Retina (tissue), 1 donor: ENCODE data around the gene CRISPLD2.
"Not testable (repeated sequence)": the region's sequence is repeated elsewhere in the genome, so short reads cannot be mapped to it uniquely, and the experiment has no call there.

Source experiments
- DNase-seq: peaks from one replicate; pipeline ENCODE4 v3.0.0-alpha.2; 2016

CRISPLD2 gene

DNA sequence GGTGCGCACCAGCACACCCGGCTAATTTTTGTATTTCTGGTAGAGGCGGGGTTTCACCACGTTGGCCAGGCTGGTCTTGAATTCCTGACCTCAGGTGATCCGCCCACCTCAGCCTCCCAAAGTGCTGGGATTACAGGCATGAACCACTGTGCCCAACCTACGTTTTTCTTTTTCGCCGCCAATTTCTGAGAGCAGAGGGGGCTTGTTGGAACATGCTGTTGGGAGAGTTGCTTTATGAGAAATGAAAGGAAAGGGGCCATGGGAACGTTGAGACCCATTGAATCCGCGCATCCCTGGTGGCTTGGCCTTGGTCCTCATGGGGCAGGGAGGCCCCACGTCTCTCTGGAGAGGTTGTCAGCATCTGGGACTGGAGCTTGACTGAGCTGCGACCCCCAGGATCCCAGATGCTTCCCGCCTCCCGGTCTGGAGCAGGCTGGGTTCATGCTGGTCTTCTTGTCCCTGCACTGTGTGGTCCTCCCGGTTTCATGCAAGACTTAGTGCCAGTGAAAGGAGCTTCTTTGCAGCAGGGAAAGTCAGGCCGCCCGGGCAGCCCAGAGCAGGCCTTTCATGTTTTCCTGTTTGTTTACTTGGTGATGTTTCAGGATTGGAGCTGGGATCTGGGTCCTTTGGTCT is 22.8 kb downstream of the CRISPLD2 start:
- no peak for DNase-seq

DNA sequence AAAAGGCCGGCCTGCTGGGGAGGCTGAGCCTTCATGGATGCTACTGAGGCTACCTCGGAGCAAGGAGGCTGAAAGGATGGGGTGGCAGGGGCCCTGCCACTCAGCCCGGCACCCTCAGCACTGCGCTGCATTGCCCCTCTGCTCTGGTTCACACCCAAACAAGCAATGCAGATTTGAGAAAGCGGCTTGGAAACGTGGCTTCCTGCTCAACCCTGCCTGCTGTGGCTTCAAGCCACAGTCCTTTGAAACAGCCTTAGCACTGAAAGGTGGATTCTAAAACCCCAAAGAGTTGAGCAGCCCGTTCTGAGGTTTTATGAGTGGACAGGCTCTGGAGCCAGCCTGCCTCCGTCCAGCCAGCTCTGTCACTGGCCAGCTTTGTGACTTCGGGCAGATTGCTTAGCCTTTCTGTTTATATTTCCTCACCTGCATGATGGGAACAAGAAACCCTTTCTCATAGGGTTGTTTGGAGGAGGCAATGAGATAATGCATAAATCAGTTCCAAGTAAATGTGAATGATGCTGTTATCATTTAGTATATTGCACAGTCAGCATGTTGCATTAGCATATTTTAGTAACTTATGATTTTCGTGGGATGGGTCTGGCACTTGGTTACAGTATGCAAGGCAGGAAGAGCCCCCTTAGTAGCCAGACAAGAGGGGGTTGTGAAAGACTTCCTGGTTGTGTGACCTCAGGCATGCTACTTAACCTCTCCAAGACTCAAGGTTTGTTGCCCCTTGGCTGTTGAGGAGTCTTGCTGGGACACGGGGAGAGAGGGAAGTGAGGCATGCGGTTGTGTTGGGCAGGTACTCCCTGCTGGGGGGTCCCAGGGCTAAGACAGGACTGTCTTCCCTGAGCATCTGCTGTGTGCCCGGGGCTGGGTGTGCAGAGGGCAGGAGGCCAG is 23.6 kb downstream of the CRISPLD2 start:
- no peak for DNase-seq

DNA sequence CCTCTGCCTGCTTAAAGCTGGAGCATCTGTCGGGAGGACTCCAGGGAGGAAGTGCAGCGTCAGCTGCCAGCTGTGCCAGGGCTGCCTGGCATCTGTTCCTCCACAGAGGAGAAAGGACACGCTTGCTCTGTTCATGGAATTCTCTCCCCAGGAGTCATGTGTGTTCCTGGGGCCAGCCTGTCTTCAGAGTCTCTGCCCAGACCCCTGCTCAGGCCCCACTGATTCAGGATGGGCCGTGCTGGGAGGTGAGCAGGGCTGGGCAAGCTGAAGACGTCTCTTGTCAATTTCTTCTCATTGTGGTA is 24.2 kb downstream of the CRISPLD2 start:
- no peak for DNase-seq

DNA sequence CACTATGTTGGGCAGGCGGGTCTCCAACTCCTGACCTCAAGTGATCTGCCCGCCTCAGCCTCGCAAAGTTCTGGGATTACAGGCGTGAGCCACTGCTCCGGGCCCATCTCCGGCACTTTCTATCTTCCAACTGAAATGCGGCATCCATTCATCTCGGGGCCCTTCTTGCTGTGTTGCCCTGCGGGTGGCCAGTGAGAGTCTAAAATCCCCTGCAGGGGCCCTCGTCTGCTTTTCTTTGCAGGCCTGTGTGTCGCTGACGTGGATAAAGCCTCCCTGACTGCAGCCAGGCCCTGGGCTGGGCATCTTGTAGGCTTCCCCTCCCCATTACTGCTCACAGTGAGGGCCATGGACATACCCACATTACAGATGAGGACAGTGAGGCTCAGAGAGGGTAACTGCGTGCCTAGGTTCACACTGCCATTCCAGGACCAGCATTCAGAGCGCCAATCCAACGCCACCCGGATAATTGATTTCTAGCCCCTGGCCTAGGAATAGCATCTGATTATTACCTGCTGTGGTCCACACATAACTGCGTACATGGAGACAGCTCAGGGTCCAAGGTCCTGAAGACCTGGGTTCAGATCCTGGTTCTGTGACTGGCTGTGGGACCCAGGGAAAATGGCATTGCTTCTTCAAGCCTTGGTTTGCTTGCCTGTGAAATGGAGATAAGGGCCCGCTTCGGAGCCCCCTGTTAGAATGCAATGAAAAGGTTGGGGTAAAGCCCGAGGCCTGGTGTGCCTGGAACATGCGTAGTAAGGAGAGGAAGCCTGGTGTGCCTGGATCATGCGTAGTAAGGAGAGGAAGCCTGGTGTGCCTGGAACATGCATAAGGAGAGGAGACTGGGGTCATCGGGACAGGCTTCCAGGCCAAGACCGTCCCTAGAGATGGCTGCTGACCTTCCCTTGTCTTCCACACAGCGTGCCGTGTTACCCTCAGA is 25.0 kb downstream of the CRISPLD2 start:
- no peak for DNase-seq

DNA sequence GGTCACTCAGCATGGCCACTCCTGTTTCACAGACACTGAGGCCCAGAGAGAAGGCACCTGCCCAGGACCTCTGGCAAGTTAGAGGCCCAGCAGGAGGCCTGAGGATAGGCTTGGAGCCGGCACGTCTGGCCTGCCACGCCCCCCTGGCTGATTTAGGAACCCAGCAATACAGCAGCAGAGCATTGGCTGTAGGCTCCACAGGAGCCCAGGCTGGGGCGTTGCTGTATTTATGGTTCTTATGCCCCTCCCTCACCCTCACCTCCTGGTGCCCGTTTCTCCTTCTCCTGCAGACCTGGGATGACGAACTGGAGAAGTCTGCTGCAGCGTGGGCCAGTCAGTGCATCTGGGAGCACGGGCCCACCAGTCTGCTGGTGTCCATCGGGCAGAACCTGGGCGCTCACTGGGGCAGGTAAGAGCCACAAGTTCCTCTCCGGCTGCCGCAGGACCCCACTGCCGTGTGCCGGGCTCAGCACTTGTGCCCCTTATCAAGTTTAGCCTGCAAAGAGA is 25.8 kb downstream of the CRISPLD2 start:
- DNase-seq: no peak

DNA sequence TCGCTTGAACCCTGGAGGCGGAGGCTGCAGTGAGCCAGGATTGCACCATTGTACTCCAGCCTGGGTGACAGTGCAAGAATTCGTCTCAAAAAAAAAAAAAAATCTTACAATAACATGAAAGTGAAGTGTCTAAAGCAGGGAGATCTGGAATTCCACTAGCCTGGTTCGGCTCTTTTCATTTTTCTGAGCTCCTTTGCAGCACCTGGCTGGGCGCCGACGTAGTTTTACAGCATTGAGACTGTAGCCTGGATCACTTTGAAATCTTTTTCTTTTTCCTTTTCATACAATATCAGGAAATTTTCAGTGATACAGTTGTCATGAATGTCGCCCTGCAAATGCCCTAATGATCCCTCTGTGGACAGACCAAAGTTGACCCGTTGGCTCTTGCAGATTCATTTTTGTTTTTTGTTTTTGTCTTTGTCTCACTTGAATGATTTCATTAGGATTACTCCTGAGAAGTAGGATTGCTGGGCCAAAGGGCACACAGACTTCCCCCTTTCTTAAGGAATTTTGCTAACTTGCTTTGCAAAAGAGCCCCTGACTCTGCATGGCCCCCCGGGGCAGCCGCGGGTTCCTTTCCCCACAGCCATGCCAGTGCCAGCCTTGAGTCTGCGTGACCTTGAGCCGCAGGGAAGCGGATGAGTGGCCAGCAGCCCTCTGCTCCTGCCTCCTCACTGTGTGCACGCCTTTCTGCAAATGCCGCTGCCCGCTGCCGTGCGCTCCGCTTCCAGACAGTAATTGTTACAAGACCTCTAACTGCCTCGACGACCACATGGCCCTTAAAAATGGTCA is 28.0 kb downstream of the CRISPLD2 start:
- DNase-seq: peak; percentile 55

DNA sequence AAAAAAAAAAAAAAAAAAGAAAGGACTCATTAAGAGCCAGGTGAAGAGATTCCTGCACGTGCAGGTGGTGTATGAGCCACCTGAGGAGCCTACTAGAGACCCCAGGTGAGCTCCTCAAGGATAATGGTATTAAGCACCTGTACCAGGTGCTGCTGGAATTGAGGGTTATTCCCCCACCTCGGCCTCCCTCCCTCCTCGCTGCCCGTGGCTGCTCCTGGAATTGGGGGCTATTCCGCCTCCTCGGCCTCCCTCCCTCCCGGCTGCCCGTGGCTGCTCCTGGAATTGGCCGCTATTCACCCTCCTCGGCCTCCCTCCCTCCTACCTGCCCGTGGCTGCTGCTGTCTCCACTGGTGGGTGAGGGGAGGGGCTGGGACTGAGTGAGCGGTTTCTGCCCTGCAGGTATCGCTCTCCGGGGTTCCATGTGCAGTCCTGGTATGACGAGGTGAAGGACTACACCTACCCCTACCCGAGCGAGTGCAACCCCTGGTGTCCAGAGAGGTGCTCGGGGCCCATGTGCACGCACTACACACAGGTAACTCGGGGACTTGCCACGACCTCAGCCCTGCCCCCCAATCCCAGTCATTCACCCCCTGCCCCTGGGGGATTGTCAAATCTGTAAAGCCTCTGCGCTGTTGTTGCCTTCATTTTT is 29.3 kb downstream of the CRISPLD2 start:
- no peak for DNase-seq

DNA sequence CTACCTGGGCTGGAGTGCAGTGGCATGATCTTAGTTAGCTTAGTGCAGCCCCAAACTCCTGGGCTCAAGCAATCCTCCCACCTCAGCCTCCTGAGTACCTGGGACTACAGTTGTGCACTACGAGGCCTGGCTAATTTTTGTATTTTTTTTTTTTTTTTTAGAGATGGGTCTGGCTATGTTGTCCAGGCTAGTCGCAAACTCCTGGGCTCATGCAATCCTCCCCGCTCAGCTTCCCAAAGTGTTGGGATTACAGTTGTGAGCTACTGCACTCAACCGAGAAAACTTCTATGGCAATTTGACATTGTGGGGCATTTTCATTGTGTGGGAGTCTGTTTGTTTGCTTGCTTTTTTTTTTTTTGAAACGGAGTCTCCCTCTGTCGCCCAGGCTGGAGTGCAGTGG is 30.0 kb downstream of the CRISPLD2 start:
- no peak for DNase-seq

DNA sequence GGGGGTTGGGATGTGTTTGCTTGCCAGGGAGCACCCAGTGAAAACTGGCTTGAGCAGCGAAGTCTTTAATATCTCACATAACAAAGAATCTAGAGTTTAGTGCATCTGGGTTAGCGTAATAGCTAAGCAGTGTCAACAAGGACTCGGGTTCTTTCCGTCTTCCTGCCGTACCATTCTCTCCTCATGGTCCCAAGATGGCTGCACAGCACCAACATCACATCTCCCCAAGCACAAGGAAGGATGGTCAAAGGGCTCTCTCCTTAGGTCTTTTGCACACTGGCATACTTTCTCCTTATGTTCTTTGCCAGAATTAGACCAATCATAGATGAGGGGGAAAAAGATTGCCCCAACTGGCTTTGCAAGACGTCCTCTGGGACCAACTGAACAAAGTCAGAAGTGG is 30.9 kb downstream of the CRISPLD2 start:
- DNase-seq: no peak

DNA sequence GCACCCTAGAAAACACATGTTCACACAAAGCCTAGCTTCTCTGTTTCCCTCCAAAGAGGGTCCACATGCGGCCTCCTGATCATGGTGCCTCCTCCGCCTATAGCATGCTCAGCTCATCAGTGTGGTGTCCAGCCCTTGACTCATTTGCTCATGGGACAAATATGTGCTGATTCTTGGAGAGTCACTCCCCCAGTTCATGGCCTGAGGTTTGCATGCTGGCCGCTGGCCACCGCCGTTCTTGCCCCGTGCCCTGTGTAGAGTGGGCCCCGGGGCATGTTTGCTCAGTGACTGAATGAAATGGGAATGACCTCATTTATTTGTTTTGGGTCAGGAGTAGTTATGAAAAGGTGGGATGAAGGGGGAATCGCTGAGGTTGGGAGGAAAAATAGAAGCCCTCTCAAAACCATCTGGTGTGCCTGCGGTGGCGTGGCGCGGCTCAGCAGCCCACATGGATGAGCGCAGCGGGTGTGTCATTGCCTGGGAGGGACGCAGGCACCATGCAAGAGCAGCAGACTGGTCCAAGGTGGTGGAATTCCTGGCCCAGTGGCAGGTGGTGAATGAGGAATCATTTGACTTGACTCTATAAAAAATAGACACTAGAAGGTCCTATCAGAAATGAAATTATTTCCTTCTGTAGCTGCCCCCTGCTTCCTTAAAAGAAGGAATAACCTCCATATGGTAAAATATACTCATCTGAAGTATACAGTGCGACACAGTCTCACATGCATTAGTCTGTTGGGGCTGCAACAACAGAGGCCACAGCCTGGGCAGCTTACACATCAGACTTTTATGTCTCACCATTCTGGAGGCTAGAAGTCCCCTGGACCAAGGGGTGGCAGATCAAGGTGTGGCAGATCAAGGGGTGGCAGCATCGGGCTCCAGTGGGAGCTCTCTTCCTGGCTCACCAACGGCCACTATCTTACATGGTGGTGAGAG is 31.7 kb downstream of the CRISPLD2 start:
- DNase-seq: no peak

DNA sequence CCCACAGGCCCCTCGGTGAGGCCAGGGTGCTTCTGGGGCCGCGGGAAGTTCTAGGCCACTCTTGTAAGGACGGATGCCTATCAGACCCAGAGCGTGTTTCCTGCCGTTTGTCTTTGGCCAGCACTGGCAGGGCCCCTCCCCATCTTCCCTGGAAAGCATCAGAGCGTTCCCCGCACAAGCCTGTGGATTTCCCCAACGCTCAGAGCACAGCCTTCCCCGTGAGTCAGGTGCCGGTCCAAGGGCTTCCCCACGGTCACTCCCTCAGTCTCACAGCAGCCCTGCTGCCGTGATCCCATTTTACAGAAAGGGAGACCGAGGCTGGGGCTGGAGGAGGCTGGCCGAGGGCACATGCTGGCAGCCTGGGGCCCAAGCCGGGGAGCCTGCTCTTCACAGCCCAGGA is 33.7 kb downstream of the CRISPLD2 start:
- DNase-seq: no peak

DNA sequence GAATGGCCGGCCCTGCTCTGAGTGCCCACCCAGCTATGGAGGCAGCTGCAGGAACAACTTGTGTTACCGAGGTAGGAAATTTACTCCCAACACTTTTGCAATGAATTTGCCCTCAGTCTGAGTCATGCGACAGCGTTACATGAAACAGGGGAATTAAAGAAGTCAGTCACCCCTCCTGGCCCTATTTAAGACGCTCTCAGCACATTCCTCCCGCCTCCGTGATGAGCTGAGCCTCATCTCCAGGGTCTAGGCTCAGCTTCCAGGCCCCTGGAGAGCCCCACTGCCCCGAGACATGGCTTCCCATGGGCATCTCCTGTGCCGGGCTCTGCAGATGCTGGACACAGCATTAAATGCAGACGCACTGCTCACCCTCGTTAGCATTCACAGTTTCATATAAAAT is 35.0 kb downstream of the CRISPLD2 start:
- no peak for DNase-seq

DNA sequence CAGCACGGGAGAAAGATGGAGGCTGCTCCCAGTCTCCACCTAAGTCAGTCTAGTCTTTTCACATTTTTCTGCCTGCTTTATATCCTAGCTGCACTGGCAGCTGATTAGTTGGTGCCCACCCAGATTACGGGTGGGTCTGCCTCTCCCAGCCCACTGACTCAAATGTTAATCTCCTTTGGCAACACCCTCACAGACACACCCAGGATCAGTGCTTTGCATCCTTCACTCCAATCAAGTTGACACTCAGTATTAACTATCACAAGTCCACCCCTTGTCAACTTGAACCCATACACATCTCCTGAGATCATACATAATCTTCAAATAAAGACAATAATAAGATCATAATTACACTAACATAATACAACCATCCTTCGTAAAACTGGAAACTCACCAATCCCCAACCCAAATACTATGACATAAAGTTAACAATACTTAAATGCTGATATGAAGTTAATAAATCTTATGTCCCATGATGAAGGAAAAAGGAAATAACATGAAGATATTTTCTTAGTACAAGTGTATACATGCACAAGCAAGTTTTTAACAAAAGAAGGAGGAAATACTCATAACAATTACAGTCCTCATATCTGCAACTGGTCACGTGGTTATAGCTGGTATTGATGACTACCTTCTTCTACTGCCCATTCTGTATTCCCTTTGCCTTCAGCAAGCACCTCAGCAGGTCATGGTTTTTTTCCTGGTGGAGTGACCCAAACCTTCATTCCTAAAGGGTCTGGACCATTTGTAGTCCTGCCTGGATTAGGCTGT is 35.8 kb downstream of the CRISPLD2 start:
- not testable (repeated sequence) for DNase-seq

DNA sequence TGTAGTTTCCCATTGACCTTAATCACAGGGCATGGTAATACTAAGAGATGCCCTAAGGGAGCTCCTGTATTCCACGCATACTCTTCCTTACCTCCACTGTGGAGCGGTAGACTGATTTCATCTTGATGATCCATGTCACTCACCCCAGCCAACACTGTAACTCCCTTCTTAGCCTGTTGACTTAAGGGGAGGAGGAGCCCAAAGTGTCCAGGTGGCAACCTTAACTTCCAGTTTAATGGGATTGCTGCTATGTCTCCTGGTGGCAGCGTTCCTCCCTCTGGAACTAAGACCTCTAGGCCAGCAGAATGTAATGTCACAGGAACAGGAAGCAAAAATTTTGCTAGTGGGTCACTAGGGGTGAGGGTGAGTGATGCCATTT is 36.4 kb downstream of the CRISPLD2 start:
- not testable (repeated sequence) for DNase-seq

DNA sequence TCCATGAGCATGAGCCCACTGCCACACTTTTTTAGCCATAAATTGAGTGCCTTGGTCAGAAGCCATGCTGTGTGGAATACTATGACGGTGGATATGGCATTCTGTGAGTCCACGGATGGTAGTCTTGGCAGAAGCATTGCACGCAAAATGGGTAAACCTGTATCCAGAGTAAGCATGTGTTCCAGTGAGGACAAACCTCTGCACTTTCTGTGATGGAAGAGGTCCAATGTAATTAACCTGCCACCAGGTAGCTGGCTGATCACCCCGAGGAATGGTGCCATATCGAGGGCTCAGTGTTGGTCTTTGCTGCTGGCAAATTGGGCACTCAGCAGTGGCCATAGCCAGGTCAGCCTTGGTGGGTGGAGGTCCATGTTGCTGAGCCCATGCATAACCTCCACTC is 37.0 kb downstream of the CRISPLD2 start:
- not testable (repeated sequence) for DNase-seq

DNA sequence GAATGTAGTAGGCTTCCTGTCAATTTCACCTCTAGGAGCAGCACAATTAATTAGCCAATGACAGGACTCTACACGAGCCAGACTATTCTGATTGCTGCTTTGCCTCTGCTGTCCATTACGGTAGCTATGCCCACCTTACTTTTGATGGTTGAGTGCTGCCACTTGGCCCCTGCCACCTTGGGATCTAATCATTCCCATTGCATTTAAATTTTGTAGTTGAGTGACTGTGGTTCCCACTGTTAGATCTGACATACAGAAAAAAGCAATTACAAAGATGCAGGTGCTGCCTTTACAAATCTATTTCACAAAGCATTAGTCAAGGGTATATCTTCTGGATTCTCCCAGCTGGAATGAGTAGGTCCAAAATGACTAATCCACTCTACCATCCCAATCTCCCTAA is 39.9 kb downstream of the CRISPLD2 start:
- no peak for DNase-seq

DNA sequence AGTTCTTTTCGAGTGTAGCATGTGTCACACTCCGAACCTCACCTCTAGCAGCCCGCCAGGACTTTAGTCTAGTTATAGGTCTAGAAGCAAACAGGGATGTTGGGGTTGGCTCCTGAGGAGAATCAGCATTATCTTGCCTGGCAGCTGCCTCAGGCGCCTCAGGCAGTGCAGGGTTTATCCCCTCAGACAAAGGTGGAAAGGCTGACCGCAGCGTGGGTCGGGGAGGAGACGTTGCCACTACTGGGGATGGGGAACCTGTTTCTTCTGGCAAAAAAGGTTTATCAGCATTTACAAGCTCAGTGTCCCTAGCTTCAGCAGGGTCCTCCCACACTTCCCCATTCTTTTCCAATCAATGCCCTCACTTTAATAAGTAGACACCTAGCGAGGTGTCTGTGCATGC is 40.6 kb downstream of the CRISPLD2 start:
- DNase-seq: no peak

DNA sequence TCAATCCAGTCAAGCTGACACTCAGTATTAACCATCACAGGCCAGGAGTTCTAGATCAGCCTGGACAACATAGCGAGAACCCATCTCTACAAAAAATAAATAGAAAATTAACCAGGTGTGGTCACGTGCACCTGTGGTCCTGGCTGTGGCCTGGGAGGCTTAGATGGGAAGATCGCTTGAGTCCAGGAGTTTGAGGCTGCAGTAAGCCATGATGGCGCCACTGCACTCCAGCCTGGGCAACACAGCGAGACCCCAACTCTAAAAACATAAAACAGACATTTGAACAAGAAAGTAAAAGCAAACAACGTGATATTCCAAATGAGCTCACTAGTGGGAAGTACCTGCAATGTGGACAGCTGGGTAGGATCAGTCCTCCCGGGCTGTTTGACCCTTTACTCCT is 41.9 kb downstream of the CRISPLD2 start:
- no peak for DNase-seq

DNA sequence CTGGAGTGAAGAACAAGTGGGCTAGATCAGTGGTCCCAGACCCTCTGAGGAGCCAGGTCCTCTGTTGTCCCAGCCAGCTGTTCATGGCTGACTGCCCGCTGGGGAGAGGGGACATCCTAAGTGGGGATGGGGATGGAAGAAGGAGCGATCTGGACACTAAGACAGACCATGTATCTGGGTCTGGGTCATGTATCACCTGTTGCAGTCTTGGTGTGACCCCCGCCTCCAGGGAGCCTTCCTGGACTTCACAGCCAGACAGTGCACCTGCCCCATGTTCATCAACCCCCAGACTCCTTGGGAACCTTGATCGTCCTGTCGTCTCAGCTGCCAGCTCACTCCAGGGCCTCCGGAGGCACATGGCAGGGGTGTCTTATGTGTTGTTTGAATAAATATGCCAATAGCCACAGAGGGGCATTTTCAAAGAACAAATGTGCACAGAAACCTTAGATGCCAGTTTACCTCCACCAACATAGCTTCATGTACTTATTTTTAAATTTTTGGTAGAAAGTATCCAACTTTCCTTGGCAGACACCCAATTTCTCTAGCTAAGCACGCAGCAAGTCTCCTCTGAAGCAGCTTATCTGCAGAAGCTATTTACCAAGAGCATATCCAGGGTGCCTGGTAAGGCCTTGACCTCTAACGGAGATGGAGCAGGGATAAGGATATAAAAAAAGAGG is 43.2 kb downstream of the CRISPLD2 start:
- no peak for DNase-seq

DNA sequence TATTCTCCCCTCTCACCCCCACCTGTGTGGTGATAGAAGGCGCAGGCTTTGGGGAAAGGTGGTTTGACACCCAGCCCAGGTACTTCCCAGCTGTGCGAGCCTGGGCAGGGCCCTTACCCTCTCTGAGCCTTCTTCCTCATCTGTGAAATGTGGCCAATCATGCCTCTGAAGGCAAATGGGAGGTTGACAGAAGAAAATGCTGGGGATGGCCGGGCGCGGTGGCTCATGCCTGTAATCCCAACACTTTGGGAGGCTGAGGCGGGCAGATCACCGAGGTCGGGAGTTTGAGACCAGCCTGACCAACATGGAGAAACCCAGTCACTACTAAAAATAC is 43.7 kb downstream of the CRISPLD2 start:
- DNase-seq: no peak
